ENCODE data around the gene COX8A. TPM values are rescaled to one million over a fixed set of nuclear protein-coding genes. Genes with fewer than 3 reads are reported as not detected.

COX8A gene
- total and polyA plus RNA-seq, 2 of the 13 experiments (the other 11 are each of a cell fraction or from before 2014, with no cell fraction given): 202 to 406 TPM

DNA sequence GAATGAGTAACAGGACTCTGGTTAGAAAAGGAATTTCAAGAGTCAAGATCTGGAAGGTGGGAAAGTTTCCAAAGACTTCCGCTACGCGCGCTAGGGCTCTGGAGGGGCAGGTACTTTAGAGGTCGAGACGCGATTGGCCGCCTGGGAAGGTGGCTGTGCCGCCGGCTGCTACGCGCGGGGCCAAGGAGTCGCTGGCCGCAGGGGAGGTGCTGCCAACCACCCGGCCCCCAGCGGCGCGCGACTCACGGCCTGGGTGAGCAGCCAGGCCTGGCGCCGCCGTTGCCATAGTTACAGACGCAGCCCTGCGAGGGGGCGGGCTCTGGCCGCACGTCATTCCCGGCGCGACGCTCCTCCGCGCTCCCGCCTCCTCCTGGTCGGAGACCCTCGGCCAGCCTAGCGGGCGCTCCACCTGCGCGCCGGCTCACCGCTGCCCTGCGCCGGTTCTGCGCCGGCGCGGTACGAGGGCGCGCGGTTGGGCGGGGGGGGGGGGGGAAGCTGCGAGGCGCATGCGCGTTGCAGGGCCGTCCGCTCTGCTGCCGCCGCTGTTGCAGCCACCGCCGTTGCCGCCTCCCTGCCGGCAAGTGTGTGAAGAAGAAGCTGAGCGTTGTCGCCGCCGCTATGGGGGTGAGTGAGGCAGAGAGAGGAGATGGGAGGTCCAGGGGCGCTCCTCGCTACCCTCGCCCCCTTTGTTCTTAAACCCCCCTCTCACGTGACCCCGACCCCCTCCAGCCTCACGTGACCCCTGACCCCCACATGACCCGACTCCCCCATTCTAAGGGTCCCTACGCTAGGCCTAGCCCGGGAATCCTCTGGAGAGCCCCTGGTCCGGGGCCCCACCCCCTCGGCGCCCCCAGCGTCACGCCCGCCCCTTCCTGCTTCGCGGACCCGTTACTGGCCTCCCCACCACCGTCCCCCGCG is 35.7 kb upstream of the COX8A start, which contains the start of gene NAA40 (continued):
- no peak for TF ChIP-seq SOX13 (IDR thresholded peaks at IDR 0.05)
- TF ChIP-seq SOX13 (CRISPR knock-in tag; conservative IDR thresholded peaks at IDR 0.05 in 1 of 2, IDR thresholded peaks at IDR 0.05 in 1 of 2): no peak; a peak in 1 of 4 replicates
- TF ChIP-seq ZNF563 (CRISPR knock-in tag; IDR thresholded peaks at IDR 0.05): no peak
- no peak for TF ChIP-seq POLR2AphosphoS2 (IDR thresholded peaks at IDR 0.05; ENCODE audit: low read depth, low read length)
- TF ChIP-seq FOXK1 (CRISPR knock-in tag; IDR thresholded peaks at IDR 0.05; ENCODE audit: borderline replicate concordance, low read depth): peak; percentile 63; the same call in 1 of the 2 replicates
- no peak for TF ChIP-seq KLF15 (CRISPR knock-in tag; IDR thresholded peaks at IDR 0.05; ENCODE audit: borderline replicate concordance)
- TF ChIP-seq ZNF703 (CRISPR knock-in tag; IDR thresholded peaks at IDR 0.05; ENCODE audit: borderline replicate concordance): no peak
- peak; percentile 35; the same call in 1 of the 2 replicates for TF ChIP-seq YEATS2 (CRISPR knock-in tag; IDR thresholded peaks at IDR 0.05; ENCODE audit: borderline replicate concordance)
- TF ChIP-seq ZNF567 (CRISPR knock-in tag; IDR thresholded peaks at IDR 0.05; ENCODE audit: borderline replicate concordance): no peak
- TF ChIP-seq ARNT (IDR thresholded peaks at IDR 0.05): no peak
- no peak for TF ChIP-seq ZNF570 (CRISPR knock-in tag; IDR thresholded peaks at IDR 0.05; ENCODE audit: borderline replicate concordance)
- no peak for TF ChIP-seq ZNF343 (CRISPR knock-in tag; IDR thresholded peaks at IDR 0.05)
- TF ChIP-seq, protein P1, sequence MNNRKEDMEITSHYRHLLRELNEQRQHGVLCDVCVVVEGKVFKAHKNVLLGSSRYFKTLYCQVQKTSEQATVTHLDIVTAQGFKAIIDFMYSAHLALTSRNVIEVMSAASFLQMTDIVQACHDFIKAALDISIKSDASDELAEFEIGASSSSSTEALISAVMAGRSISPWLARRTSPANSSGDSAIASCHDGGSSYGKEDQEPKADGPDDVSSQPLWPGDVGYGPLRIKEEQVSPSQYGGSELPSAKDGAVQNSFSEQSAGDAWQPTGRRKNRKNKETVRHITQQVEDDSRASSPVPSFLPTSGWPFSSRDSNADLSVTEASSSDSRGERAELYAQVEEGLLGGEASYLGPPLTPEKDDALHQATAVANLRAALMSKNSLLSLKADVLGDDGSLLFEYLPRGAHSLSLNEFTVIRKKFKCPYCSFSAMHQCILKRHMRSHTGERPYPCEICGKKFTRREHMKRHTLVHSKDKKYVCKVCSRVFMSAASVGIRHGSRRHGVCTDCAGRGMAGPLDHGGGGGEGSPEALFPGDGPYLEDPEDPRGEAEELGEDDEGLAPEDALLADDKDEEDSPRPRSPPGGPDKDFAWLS (CRISPR knock-in tag; IDR thresholded peaks at IDR 0.05; ENCODE audit: borderline replicate concordance): no peak
- TF ChIP-seq RBAK (CRISPR knock-in tag; IDR thresholded peaks at IDR 0.05): no peak
- peak; percentile 51 for TF ChIP-seq POLR2AphosphoS5 (IDR thresholded peaks at IDR 0.05; ENCODE audit: low read depth, low read length)
- no peak for TF ChIP-seq CBX5 (CRISPR knock-in tag; IDR thresholded peaks at IDR 0.05; ENCODE audit: borderline replicate concordance)
- TF ChIP-seq, protein P2, sequence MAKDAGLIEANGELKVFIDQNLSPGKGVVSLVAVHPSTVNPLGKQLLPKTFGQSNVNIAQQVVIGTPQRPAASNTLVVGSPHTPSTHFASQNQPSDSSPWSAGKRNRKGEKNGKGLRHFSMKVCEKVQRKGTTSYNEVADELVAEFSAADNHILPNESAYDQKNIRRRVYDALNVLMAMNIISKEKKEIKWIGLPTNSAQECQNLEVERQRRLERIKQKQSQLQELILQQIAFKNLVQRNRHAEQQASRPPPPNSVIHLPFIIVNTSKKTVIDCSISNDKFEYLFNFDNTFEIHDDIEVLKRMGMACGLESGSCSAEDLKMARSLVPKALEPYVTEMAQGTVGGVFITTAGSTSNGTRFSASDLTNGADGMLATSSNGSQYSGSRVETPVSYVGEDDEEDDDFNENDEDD (CRISPR knock-in tag; IDR thresholded peaks at IDR 0.05; ENCODE audit: borderline replicate concordance): no peak
- TF ChIP-seq ZNF451 (CRISPR knock-in tag; IDR thresholded peaks at IDR 0.05): peak; percentile 21; the same call in 1 of the 2 replicates
- TF ChIP-seq ZNF746 (CRISPR knock-in tag; IDR thresholded peaks at IDR 0.05): no peak
- no peak for TF ChIP-seq ZNF264 (CRISPR knock-in tag; IDR thresholded peaks at IDR 0.05)
- TF ChIP-seq SMYD3 (CRISPR knock-in tag; IDR thresholded peaks at IDR 0.05): no peak
- TF ChIP-seq HDAC2 (CRISPR knock-in tag; IDR thresholded peaks at IDR 0.05): peak; percentile 59; the same call in 1 of the 2 replicates
- TF ChIP-seq GLI4 (CRISPR knock-in tag; IDR thresholded peaks at IDR 0.05; ENCODE audit: borderline replicate concordance): no peak
- TF ChIP-seq SP140L (CRISPR knock-in tag; IDR thresholded peaks at IDR 0.05; ENCODE audit: borderline replicate concordance): no peak
- 0 out of 2 replicates have a peak, but pooled peaks have one; percentile 34 for TF ChIP-seq FOXC1 (CRISPR knock-in tag; IDR thresholded peaks at IDR 0.05; ENCODE audit: borderline replicate concordance)
- TF ChIP-seq NFE2L1 (CRISPR knock-in tag; IDR thresholded peaks at IDR 0.05; ENCODE audit: borderline replicate concordance): no peak
- TF ChIP-seq ZNF251 (CRISPR knock-in tag; IDR thresholded peaks at IDR 0.05): no peak

Measured in HepG2 (cell line).